NCI-H82 treated with DMSO at 0.1 percent for 48 hours (cell line): ENCODE data around the gene RAD1.
"Not testable (repeated sequence)": the region's sequence is repeated elsewhere in the genome, so short reads cannot be mapped to it uniquely, and the experiment has no call there.

Source experiments
- DNase-seq: peaks from one replicate; lab custom pipeline; 2025; ENCODE audit not compliant: unreplicated experiment; lab: John Stamatoyannopoulos, UW

RAD1 gene

DNA sequence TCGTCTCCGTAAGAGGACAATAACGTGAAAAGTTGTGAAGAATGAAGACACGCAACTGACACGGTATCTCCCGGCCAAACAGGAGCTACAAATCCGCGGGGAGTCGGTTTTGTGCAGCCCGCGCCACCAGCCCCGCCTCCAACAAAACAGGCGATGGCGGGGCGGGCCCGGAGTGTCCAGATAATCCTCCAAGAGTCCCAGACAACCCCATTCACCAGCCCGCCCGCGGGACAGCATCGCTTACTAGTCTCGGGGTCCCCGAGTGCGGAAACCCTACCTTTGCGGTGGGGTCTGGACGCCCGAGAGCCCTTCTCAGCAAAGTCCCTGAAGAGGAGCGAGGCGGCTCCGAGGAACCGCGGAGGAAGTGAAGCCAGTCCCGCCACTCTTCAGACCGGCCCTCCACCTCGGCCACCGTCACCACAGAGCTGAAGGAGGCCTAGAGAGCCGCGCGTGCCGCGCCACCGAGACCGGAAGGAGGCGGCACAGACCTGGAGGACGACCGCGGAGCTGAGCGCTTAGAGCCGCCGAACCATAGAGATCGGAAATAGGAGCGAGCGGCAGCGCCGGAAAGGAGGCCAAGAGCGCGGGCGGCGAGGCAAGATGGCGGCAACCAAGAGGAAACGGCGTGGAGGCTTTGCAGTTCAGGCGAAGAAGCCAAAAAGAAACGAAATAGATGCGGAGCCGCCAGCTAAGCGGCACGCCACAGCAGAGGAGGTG lies at the start of gene RAD1, which contains the start of gene BRIX1:
TSS of gene RAD1 (minus strand) at position 366 of the 717 bp plus-strand sequence. CDS start 612 bp downstream, outside the sequence.
TSS of gene BRIX1 (plus strand) at position 573 of the 717 bp plus-strand sequence. CDS start at position 601, 28 bp downstream.
- peak; percentile 90 for DNase-seq

GRCh38 chr5:34959323-34959722 lies 44.0 kb upstream of the RAD1 start:
- no peak for DNase-seq

- no peak for DNase-seq
Measured at GRCh38 chr5:34957857-34958690, 42.8 kb upstream of the RAD1 start.

- no peak for DNase-seq
Measured at GRCh38 chr5:34957321-34957720, 42.0 kb upstream of the RAD1 start.

- no peak for DNase-seq
Measured at GRCh38 chr5:34944460-34945047, 29.2 kb upstream of the RAD1 start.

GRCh38 chr5:34944044-34944443 lies 28.7 kb upstream of the RAD1 start:
- DNase-seq, result no peak

DNA sequence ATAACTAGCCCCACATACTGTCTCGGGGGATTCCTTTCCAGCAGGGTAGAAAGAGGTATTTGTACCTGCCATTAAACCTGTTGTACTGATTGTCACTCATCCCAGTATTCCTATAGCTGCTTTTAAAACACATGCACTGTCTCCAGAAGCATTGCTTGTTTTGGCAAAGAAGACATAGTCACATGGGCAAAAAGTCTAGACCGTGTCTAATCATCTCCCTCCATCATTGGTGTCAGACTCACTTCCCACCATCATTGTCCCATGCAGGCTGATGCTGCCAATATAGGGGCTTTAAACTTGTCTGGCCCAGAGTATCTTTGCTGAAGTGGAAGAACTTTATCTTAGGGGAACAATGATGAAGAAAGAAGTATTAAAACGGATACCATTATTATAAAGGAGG lies 26.6 kb upstream of the RAD1 start:
- no peak for DNase-seq

- DNase-seq, result no peak
Measured at GRCh38 chr5:34932947-34933346, 17.6 kb upstream of the RAD1 start.

DNA sequence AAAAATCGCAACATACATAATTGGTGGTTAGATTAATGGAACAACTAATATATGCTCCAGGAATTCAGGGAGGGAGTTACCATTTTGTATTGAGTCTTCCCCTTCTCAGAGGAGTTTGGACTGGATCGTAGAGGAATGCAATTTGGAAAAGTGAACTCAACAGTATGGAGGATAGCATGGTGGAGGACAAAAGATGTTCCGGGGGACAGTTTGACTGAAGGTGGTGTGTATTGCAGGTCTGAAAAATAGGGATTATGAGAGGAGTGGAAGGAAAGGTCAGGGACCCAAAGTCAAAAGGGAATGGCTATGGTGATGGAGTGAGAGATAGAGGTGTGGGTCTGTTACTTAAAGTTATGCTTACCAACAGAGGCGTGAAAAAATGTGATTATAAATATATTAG lies 15.6 kb upstream of the RAD1 start:
- DNase-seq, result no peak

DNA sequence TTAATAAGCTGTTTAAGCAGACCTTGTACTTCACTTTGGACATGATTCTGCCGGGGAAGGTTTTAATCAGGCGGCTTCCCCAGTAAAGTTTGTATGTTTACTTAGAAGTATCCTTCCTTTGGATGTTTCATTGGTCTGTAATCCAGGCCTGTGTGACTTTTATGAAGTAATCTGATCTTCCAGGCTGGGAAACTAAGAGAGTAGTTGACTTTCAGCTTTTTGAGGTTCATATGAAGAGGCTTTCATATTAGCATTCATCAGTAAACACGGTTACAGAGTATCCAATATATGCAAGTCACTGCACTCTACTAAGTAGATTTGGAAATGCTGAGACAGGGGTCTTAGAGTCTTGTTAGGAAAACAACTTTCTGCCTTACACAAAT lies 15.1 kb upstream of the RAD1 start:
- no peak for DNase-seq

GRCh38 chr5:34929720-34930461 lies 14.6 kb upstream of the RAD1 start:
- peak; percentile 15 for DNase-seq

DNA sequence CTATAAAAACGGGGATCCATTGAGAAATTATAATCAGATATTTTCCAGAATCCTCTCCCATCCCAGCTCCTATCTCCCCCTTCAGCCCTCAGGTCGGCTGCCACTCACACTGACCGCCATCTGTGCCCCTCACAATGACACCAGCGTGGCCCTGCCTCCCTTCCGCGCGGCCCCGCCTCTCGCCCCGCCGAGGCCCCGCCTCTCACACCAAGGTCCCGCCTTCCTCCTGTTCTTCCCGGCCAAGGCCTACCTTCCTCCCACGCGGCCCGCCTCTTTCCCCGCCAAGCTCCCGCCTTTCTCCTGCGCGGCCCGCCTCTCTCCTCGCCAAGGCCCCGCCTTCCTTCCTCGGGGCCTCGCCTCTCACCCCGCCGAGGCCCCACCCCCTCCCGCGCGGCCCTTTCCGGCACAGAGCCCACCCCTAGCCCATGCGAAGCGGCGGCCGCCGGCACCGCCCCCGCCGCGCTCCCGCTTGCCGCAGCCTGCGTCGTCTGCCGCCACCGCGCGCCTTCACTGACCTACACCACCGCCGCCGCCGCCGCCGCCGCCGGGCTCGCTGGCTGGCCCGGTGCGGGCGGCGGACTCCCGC lies 13.9 kb upstream of the RAD1 start, which contains the start of gene DNAJC21:
TSS of gene DNAJC21 (plus strand) at position 426 of the 586 bp plus-strand sequence. CDS start 261 bp downstream, outside the sequence.
- peak; percentile 89 for DNase-seq

- no peak for DNase-seq
Measured at GRCh38 chr5:34928267-34928666, 13.0 kb upstream of the RAD1 start.

GRCh38 chr5:34927785-34928184 lies 12.5 kb upstream of the RAD1 start:
- no peak for DNase-seq

DNA sequence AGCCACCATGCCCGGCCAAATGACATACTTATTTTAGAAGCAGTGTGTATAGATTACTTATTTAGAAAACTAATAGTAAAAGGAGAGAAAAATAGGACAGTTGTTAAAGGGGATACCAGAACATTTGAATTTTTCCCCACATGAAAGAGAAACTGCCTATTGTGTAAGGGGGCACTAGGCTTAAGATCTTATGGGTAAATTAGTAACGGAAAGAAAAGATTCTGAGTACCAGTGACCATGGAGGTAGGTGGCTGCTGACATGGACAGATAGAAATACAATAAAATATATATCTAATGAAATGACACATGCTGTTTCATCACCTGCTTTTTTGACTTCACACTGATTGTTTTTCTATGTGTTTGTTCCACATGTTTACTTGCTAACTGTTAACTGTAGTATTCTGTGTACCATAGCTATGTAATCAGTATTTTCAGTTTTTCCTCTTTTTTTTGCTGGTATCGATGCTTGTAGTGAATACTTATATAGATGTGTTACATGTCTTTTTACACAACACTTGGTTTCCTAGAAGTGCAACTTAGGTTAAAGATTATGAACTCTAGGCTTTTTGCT lies 11.1 kb upstream of the RAD1 start:
- no peak for DNase-seq

DNA sequence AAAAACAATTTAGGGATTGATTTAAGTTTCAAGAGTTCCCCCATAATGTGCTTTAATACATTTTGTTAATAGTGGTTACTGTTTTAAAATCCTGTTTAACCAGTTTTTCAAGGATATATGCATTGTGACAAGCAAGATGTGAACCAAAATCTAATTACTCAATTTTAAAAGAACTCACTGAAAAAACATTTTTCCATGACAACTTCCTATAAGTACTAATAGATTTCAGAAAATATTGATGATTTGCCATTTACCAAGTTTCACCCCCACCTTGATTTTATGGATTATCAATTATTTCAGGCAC lies 9.1 kb upstream of the RAD1 start:
- DNase-seq, result no peak

DNA sequence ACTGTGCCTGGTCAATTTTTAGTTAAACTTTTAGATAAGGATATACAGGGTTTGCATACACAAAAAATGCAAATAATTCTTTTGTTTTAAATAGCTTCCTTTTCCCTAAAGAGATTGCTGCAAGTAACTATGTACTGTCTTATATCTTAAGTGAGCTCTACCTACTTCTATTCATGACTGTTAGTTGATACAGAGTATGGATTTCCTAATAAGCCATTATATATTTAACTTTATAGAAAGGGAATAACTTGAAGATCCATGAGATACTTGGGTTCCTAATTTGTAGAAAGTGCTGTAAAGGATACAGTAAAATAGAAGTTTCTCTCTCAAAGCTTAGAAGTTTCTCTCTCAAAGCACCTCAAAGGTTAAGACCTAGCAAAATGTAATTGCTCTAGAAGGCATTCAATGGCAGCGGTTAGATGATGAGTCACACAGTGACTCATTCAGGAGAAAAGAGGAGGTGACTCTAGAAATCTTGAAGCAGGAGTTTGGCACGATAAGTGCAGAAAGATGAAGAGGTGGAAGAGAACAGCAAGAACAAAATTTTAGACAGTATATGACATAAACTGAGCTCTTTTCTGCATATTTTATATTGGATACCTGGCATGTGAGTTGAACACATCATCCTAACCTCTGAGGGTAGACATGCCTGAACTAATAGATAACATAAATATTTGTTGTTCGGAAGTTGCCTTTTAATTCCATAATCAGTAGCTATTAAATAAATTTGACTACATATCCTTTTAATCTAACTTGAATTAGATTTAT lies 8.6 kb upstream of the RAD1 start:
- DNase-seq, result no peak

DNA sequence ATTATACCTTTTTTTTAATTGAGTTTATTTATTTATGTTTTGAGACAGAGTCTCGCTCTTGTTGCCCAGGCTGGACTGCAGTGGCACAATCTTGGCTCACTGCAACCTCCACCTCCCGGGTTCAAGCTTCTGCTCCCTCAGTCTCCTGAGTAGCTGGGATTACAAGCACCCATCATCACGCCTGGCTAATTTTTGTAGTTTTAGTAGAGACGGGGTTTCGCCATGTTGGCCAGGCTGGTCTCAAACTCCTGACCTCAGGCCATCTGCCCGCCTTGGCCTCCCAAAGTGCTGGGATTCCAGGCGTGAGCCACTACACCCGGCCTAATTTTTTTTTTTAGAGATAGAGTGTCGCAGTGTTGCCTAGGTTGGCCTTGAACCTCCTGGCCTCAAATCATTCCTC lies 8.0 kb upstream of the RAD1 start:
- not testable (repeated sequence) for DNase-seq

GRCh38 chr5:34919077-34919476 lies 3.8 kb upstream of the RAD1 start:
- DNase-seq, result no peak

GRCh38 chr5:34918025-34918424 lies 2.7 kb upstream of the RAD1 start:
- no peak for DNase-seq
